Midbrain (tissue), 1 donor: Measurements from ENCODE around the gene GSN.

Source experiments
- DNase-seq: peaks from one replicate; lab custom pipeline; 2025; lab: John Stamatoyannopoulos, UW

The GSN gene

GRCh38 chr9:121267689-121268597, at the start of gene GSN:
TSS of gene GSN (plus strand) at chr9:121268162. CDS start at chr9:121301972, 33,810 bp downstream.
- DNase-seq, result peak; percentile 83

- DNase-seq, result no peak
Observed at GRCh38 chr9:121218357-121219027, 49.5 kb upstream of the GSN start.

- DNase-seq, result no peak
Observed at GRCh38 chr9:121219530-121219929, 48.4 kb upstream of the GSN start.

- DNase-seq, result no peak
Observed at GRCh38 chr9:121220996-121221663, 46.8 kb upstream of the GSN start.

- no peak for DNase-seq
Observed at GRCh38 chr9:121221664-121222055, 46.3 kb upstream of the GSN start.

- peak; percentile 53 for DNase-seq
Observed at GRCh38 chr9:121222524-121223171, 45.3 kb upstream of the GSN start.

- no peak for DNase-seq
Observed at GRCh38 chr9:121225240-121225639, 42.7 kb upstream of the GSN start.

- DNase-seq, result no peak
Observed at GRCh38 chr9:121226175-121226574, 41.8 kb upstream of the GSN start.

GRCh38 chr9:121227862-121228261, 40.1 kb upstream of the GSN start:
- no peak for DNase-seq

- DNase-seq, result no peak
Observed at GRCh38 chr9:121230256-121230655, 37.7 kb upstream of the GSN start.

GRCh38 chr9:121232251-121232650, 35.7 kb upstream of the GSN start:
- DNase-seq, result no peak

- DNase-seq, result no peak
Observed at GRCh38 chr9:121233906-121234831, 33.8 kb upstream of the GSN start.

GRCh38 chr9:121234832-121235161, 33.2 kb upstream of the GSN start:
- DNase-seq, result no peak

- DNase-seq, result no peak
Observed at GRCh38 chr9:121235512-121235911, 32.5 kb upstream of the GSN start.

- DNase-seq, result no peak
Observed at GRCh38 chr9:121237916-121238315, 30.0 kb upstream of the GSN start.

GRCh38 chr9:121239071-121239470, 28.9 kb upstream of the GSN start:
- no peak for DNase-seq

GRCh38 chr9:121239851-121240250, 28.1 kb upstream of the GSN start:
- no peak for DNase-seq

- DNase-seq, result no peak
Observed at GRCh38 chr9:121240472-121241135, 27.4 kb upstream of the GSN start.

- no peak for DNase-seq
Observed at GRCh38 chr9:121242219-121242958, 25.6 kb upstream of the GSN start.

- DNase-seq, result no peak
Observed at GRCh38 chr9:121242959-121243346, 25.0 kb upstream of the GSN start.
